22Rv1 (cell line): Measurements from ENCODE around the gene SEMA6D.

Experiments
- H3K27ac ChIP-seq: fragments of 450-650 bp; 2 replicates; pipeline ENCODE4 v1.5.1; 2017
- ZFX ChIP-seq: fragments of 450-650 bp; IDR thresholded peaks from 2 replicates; pipeline ENCODE4 v1.6.1; 2017; ENCODE audit warnings: antibody characterized with exemption, borderline replicate concordance
- TF ChIP-seq, protein P1 (sequence below): fragments of 450-650 bp; IDR thresholded peaks from 2 replicates; pipeline ENCODE4 v1.5.1; 2017; ENCODE audit warnings: mild to moderate bottlenecking

SEMA6D gene

DNA sequence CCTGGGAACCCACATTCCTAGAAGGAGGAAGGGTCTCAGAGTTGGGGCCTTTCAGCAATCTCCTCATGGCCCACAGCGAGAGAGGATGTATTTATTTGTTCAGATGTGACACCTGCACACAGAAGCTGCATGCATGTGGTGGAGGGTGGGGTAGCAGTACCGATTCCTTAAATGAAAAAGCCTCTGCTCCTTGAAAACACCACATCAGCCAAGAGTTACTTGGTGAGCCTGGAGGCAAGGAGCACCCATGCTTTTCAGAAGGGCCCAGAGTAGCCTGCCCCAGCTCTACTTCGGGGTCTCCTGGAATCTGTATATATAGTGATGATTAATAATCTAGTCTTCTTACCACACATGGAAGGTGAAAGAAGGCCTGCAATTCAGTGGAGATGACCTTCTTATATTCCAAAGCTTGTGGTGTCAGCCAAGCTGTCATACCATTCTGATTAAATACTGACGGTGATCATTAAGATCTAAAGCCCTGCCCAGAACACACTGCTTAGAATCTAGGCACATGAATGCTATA, 33.5 kb downstream of the SEMA6D start:
- H3K27ac ChIP-seq, result no peak overlapping the region
- TF ChIP-seq ZFX, result no peak
- TF ChIP-seq, protein P1, sequence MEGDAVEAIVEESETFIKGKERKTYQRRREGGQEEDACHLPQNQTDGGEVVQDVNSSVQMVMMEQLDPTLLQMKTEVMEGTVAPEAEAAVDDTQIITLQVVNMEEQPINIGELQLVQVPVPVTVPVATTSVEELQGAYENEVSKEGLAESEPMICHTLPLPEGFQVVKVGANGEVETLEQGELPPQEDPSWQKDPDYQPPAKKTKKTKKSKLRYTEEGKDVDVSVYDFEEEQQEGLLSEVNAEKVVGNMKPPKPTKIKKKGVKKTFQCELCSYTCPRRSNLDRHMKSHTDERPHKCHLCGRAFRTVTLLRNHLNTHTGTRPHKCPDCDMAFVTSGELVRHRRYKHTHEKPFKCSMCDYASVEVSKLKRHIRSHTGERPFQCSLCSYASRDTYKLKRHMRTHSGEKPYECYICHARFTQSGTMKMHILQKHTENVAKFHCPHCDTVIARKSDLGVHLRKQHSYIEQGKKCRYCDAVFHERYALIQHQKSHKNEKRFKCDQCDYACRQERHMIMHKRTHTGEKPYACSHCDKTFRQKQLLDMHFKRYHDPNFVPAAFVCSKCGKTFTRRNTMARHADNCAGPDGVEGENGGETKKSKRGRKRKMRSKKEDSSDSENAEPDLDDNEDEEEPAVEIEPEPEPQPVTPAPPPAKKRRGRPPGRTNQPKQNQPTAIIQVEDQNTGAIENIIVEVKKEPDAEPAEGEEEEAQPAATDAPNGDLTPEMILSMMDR, result no peak

DNA sequence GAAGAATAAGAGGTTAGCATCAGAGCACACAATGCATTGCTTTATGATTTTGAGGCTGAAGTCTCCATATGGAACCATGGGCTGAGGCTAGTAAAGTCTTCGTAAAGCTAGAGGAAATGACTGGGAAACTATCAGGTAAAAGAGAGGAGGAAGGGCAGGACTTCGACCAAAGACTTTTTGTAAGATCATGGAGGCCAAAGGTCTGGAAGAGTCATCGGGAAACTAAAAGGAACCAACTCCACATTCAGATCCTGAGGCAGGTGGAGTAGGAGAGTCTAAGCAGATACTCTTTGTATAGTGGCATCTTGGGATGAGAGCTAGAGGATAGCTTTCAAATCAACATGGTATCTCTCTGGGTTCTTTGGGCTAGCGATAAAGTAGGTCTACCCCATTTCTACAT, 36.3 kb downstream of the SEMA6D start:
- H3K27ac ChIP-seq, result no peak overlapping the region
- TF ChIP-seq, protein P1, result no peak
- TF ChIP-seq ZFX, result no peak

DNA sequence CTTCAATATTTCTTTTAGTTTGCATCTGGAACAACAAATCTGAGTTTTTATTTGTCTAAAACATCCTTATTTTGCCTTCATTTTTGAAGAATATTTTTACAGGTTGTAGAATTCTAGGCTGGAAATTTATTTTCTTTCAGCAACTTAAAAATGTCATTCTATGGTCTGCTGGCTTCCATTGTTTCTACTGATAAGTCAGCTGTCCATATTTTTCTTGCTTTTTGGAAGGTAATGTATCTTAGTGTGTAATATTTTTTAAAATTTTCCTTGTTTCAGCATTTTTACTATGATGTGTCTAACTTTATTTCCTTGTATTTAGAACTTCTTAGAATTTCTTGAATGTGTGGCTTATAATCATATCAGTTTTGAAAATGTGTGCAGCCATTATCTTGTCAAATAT, 37.0 kb downstream of the SEMA6D start:
- no peak for TF ChIP-seq ZFX
- TF ChIP-seq, protein P1, result no peak
- H3K27ac ChIP-seq, result no peak overlapping the region

DNA sequence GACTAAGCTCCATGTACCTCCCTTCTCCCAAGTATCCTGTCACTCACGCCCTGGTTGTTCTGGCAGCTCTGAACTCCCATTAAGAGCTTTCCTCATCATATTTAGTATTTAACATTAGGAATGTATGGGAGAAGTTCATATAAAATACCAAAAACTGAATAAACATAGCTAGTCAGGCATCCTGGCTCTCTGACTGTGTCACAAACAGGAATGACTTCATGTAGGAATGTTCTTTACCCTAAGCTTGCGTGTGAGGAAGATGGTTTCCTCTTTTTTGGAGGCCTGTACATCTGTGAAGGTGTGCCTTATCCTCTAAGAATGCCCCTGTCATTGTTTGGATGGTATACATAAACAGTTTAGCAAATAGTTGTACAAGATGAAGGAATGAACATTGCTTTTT, 38.6 kb downstream of the SEMA6D start:
- TF ChIP-seq, protein P1, result no peak
- TF ChIP-seq ZFX, result no peak
- H3K27ac ChIP-seq, result no peak overlapping the region

DNA sequence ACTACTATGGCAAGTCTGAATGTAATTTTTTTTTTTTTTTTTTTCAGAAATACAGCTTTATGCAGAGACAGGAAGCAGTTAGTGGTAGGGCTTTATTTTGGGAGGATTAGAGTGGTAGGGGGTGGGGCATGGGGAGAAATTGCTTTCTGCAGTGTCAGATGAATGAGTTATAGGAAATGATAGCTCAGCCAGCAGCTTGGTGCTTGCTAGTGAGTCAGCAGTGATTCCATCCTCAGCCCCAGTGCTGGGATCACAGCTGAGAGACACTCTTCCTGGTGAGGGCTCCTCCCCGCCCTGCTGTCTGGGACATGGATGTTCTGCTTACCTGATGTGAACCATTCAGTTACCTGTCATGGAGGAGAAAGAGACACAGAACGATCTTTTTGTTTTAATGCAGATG, 39.6 kb downstream of the SEMA6D start:
- H3K27ac ChIP-seq, result no peak overlapping the region
- TF ChIP-seq ZFX, result no peak
- TF ChIP-seq, protein P1, result no peak

DNA sequence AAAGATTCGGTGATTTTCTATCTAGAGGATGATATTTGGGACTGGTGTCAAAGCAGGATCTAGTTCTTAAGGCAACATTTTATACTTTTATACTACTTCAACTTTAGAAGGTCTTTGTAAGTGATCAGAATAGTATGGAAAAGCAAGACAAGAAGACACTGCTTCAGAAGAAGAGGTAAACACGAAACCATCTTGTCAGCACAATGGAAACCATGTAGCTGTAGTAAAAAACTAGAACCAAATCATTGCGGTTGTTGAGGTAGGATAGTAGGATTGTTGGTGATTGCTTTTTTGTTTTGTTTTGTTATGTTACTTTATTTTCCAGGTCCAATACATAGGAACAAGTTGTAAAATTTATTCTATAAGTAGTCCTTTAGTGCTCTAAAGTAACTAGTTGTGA, 40.0 kb downstream of the SEMA6D start:
- TF ChIP-seq, protein P1, result no peak
- no peak for TF ChIP-seq ZFX
- no peak overlapping the region for H3K27ac ChIP-seq

DNA sequence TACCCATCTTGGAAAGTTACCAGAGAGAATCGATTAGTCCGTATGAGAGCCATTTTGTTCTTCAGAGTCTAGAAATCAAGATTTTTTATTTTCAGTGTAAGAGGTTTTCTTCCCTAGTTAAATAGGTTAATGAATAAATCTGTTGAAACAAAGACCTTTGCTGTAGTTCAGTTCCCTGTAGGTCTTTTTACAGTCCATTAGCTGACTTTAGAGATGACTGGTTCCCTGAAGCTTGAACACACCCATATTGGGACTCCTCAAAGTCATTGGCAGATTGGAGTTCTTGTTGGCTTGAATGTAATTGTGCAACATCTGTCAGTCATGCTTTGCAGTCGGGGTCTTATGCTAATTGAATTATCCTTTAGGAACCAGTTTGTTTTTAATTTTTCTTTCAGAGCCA, 45.3 kb downstream of the SEMA6D start:
- no peak for TF ChIP-seq ZFX
- TF ChIP-seq, protein P1, result no peak
- no peak overlapping the region for H3K27ac ChIP-seq
